HG03060 (cell line): Measurements from ENCODE around the gene RFC2.
A peak's percentile ranks its signal among the peaks of the same experiment; 100 is the strongest.
"Not testable (repeated sequence)": the region's sequence is repeated elsewhere in the genome, so short reads cannot be mapped to it uniquely, and the experiment has no call there.

Source experiments
- ATAC-seq: cut with Tn5 transposase; IDR thresholded peaks from one replicate; pipeline ENCODE4 v1.9.1; 2021; ENCODE audit warnings: low read depth, moderate number of reproducible peaks; ENCODE audit not compliant: unreplicated experiment

Gene RFC2

GRCh38 chr7:74252893-74253292 lies 1.3 kb downstream of the RFC2 start:
- no peak for ATAC-seq

DNA sequence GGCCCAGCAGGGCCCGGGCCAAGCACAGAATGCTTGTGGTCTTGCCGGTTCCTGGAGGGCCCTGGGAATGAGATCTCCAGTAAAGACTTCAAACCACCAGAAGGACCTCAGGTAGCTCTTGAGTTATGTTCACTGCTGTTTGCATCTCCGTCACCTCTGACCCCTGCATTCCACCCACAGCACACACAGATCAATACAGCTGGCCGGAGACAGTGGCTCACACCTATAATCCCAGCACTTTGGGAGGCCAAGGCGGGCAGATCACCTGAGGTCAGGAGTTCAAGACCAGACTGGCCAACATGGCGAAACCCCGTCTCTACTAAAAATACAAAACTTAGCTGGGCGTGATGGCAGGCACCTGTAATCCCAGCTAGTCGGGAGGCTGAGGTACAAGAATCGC lies 5.1 kb downstream of the RFC2 start:
- ATAC-seq: not testable (repeated sequence)

DNA sequence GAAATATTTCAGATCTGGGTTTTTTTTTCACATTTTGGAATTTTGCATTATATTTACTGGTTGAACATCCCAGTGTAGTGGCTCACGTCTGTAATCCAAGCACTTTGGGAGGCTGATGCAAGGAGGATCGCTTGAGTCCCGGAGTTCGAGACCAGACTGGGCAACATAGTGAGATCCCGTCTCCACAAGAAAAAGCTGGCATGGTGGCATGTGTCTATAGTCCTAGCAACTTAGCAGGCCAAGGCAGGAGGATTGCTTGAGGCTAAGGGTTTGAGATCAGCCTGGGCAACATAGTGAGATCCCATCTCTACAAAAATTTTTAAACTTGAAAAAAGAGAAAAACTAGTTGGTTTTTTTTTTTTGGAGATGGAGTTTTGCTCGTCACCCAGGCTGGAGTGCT lies 6.0 kb downstream of the RFC2 start:
- no peak for ATAC-seq

GRCh38 chr7:74246497-74246896 lies 7.7 kb downstream of the RFC2 start:
- ATAC-seq: no peak

GRCh38 chr7:74242122-74242443 lies 12.1 kb downstream of the RFC2 start:
- ATAC-seq: no peak

DNA sequence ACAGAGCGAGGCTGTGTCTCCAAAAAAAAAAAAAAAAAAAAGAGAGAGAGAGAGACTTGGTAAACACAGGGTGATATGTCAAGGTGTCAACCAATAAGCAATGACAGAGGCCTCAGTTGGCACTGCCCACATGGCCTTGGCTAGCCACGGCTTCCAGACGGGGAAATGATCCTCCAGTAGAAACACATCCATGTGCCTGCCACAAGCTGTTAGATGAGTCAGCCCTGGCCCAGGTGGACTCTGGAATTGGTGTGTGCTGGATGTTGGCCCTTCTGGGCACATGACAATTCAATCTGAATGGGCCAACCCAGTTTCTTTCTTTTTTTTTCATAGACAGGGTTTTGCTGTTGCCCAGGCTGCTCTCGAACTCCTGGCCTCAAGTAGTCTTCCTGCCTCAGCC lies 13.7 kb downstream of the RFC2 start:
- ATAC-seq: no peak

- ATAC-seq: no peak
These were observed 17.9 kb downstream of the RFC2 start for GRCh38 chr7:74236284-74236683.

DNA sequence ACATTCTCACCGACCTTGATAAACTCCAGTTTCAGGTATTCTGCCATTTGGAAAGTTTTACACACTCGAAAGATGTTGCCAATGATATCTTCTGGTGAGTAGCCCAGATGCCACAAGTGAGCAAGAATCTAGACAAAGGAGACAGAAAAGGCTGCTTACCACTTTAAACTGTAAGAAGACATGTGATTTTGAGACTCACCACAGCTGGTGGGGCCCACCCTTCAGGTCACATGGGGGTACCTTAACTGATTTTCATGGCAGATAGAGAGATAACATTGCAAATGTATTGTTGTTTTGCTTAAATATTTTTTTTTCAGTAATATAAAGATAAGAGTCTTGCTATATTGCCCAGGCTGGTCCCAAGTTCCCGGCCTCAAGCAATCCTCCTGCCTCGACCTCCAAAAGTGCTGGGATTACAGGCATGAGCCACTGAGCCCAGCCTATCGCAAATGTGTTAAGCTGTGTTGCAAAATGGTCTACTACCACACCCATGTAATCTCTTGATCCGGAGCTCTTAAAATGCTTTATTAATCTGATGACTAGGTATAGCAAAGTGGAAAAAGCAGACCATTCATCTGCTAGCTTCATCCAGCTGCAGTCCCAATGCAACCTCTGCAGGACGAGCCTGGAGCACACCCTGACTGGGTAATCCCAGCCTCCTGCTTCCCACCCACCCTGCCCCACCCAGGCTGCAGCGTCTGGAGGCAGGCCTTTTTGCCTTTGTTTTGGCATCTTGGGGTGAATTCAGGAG lies 18.5 kb downstream of the RFC2 start:
- ATAC-seq: no peak

GRCh38 chr7:74233655-74234285 lies 20.4 kb downstream of the RFC2 start:
- ATAC-seq: no peak

- peak; percentile 67 for ATAC-seq
These were observed 23.0 kb downstream of the RFC2 start for GRCh38 chr7:74231232-74231590.

- no peak for ATAC-seq
These were observed 23.6 kb downstream of the RFC2 start for GRCh38 chr7:74230446-74231231.

DNA sequence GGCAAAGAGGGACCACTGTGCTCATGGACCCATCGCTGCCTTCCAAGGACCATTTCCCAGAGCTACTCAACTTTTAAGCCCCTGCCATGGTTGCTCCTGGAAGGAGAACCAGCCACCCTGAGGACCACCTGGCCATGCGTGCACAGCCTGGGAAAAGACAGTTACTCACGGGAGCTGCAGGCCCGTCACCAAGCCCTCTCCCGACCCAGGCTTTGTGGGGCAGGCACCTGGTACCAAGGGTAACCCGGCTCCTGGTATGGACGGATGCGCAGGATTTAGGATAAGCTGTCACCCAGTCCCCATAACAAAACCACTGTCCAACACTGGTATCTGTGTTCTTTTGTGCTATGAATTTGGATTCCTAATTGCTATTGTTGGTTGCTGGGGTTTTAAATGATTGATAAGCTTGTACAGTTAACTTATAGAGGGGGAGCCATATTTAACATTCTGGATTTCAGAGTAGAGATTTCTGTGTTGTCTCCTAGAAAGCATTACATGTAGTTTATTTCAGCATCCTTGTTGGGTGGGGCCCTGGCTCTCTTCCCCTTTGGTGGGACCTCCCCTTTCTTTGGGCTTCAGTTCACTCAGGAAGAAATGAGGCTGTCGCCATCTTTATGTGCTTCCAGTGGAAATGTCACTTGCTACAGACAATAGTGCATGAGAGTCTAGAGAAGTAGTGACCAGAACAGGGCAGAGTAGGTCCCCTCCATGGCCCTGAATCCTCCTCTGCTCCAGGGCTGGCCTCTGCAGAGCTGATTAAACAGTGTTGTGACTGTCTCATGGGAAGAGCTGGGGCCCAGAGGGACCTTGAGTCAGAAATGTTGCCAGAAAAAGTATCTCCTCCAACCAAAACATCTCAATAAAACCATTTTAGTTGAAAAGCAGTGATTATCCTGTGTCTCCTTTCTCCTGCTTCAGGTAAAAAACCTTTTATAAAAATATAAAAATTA lies 25.0 kb downstream of the RFC2 start:
- no peak for ATAC-seq

- ATAC-seq: no peak
These were observed 27.6 kb downstream of the RFC2 start for GRCh38 chr7:74226633-74227032.

GRCh38 chr7:74225400-74225799 lies 28.8 kb downstream of the RFC2 start:
- ATAC-seq: no peak

DNA sequence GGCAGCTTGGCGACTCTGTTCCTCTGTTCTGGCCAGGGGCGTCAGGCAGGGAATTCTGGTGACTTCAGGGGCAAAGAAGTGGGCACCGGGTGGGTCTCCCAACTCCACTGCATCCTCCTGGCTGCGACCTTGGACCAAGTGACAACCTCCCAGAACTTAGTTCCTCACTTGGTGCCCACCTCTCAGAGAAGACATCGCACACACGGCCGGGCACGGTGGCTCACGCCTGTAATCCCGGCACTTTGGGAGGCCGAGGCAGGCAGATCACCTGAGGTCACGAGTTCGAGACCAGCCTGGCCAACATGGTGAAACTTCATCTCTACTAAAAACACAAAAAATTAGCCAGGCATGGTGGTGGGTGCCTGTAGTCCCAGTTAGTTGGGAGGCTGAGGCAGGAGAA lies 29.3 kb downstream of the RFC2 start:
- ATAC-seq: not testable (repeated sequence)

- no peak for ATAC-seq
These were observed 29.7 kb downstream of the RFC2 start for GRCh38 chr7:74224511-74224832.

GRCh38 chr7:74223711-74224510 lies 30.3 kb downstream of the RFC2 start:
- ATAC-seq: no peak

- ATAC-seq: no peak
These were observed 31.1 kb downstream of the RFC2 start for GRCh38 chr7:74222851-74223710.

DNA sequence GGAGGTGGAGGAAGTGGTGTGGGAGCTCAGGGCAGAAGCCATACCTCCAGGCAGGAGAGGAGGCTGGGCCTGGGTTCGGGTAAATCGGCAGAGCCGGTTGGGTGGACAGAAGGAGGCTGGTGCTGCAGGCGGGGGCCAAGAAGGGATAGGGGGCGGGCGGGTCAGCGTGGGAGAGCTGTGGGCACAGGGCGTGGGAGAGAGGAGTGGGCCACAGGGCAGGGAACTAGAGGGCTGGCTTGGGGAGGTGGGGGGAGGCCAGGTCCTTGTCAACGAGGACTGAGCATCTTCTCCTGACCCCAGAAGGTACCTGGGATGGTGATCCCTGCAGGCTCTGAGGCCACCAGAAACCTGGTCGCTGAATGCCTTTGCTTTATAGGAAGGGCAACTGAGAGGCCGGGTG lies 32.5 kb downstream of the RFC2 start:
- ATAC-seq: no peak
